GM18867 (cell line): ENCODE measurements around the gene OPN1MW.
"Not testable (repeated sequence)": the region's sequence is repeated elsewhere in the genome, so short reads cannot be mapped to it uniquely, and the experiment has no call there.

ENCODE experiments used
- ATAC-seq: cut with Tn5 transposase; IDR thresholded peaks from one replicate; pipeline ENCODE4 v1.9.1; 2021; ENCODE audit warnings: mild to moderate bottlenecking, moderate library complexity; ENCODE audit not compliant: unreplicated experiment

Gene OPN1MW

GRCh38 chrX:154209670-154210418, 27.4 kb downstream of the OPN1MW start:
- ATAC-seq, result peak; percentile 79

GRCh38 chrX:154211057-154211456, 28.7 kb downstream of the OPN1MW start:
- ATAC-seq, result not testable (repeated sequence)

- ATAC-seq, result not testable (repeated sequence)
Measured at GRCh38 chrX:154211499-154211898, 29.1 kb downstream of the OPN1MW start.

GRCh38 chrX:154219456-154219855, 37.1 kb downstream of the OPN1MW start, which contains the start of gene OPN1MW2:
OPN1MW2 (plus strand) TSS chrX:154219756; CDS start chrX:154219816, 60 bp downstream.
- ATAC-seq, result not testable (repeated sequence)

GRCh38 chrX:154225292-154225691, 42.9 kb downstream of the OPN1MW start:
- ATAC-seq, result not testable (repeated sequence)

- not testable (repeated sequence) for ATAC-seq
Measured at GRCh38 chrX:154226706-154227105, 44.3 kb downstream of the OPN1MW start.

GRCh38 chrX:154231443-154231842, 49.0 kb downstream of the OPN1MW start:
- not testable (repeated sequence) for ATAC-seq

GRCh38 chrX:154233620-154234019, 51.2 kb downstream of the OPN1MW start:
- ATAC-seq, result not testable (repeated sequence)

- not testable (repeated sequence) for ATAC-seq
Measured at GRCh38 chrX:154238939-154239559, 56.7 kb downstream of the OPN1MW start.

GRCh38 chrX:154239982-154240503, 57.6 kb downstream of the OPN1MW start:
- ATAC-seq, result not testable (repeated sequence)
